ENCODE results near the gene ATIC. TPM values are rescaled to one million over a fixed set of nuclear protein-coding genes. Genes with fewer than 3 reads are reported as not detected.

The ATIC gene
- total RNA-seq, 1 experiment from 2014 or later, result 295 TPM

DNA sequence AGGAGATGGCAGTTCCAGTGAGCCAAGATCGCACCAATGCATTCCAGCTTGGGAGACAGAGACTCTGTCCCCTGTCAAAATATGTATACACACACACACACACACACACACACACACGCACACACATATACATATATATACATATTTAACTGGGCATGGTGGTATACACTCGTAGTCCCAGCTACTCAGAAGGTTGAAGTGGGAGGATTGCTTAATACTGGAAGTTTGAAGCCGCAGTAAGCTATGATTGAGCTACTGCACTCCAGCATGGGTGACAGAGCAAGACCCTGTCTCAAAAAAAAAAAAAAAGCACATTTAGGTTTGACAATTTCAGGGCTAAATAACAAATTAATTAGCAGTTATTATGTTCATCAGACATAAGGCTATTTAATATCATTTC lies 36.0 kb upstream of the ATIC start:
- no peak for TF ChIP-seq CTCF (conservative IDR thresholded peaks at IDR 0.05)
- H3K27me3 ChIP-seq (ENCODE audit: insufficient read depth, low read length), result no peaks in the 10 kb centered on the region
- peaks cover 10% of the 10 kb centered on the region in 2 experiments for H3K4me1 Mint-ChIP-seq
- H3K23me2 ChIP-seq (ENCODE audit: insufficient read length, low read depth, low read length, poor library complexity, severe bottlenecking), result no peaks in the 10 kb centered on the region
- H3K14ac ChIP-seq (ENCODE audit: insufficient read depth, low read length), result no peak overlapping the region
- no peak overlapping the region for H2BK15ac ChIP-seq (ENCODE audit: low read depth, low read length)
- H2BK20ac ChIP-seq (ENCODE audit: low read depth, low read length, poor library complexity, severe bottlenecking), result no peak overlapping the region
- H3K56ac ChIP-seq (ENCODE audit: insufficient read length, low read depth, low read length), result no peak overlapping the region
- no peak for DNase-seq
- no peak overlapping the region for H3K4me2 ChIP-seq (ENCODE audit: insufficient read depth, insufficient read length, low read length)
- H2BK120ac ChIP-seq (ENCODE audit: low read depth, low read length, poor library complexity, severe bottlenecking), result no peak overlapping the region
- no peaks in the 10 kb centered on the region for H3K27me3 Mint-ChIP-seq (ENCODE audit: low read depth)
- no peaks in the 10 kb centered on the region for H3K9me3 Mint-ChIP-seq
- H3K18ac ChIP-seq (ENCODE audit: insufficient read length, low read depth, low read length), result no peak overlapping the region
- no peak overlapping the region for H2AK5ac ChIP-seq (ENCODE audit: insufficient read length, low read length)
- no peaks in the 10 kb centered on the region for H3K9me3 ChIP-seq (ENCODE audit: control insufficient read depth, low read depth, low read length)
- H2AFZ ChIP-seq (ENCODE audit: low read length), result no peak overlapping the region
- H3K9ac ChIP-seq (ENCODE audit: extremely low read depth, insufficient read length, low read length), result no peak overlapping the region
- no peak overlapping the region for H3K23ac ChIP-seq (ENCODE audit: insufficient read length, low read depth, low read length)
- H3K27ac Mint-ChIP-seq, result no peak overlapping the region
- no peak overlapping the region for H3K27ac ChIP-seq (ENCODE audit: insufficient read length, low read depth, low read length)
- no peak overlapping the region for H3K4ac ChIP-seq (ENCODE audit: low read depth, low read length)
- no peaks in the 10 kb centered on the region for H3K4me1 ChIP-seq (ENCODE audit: insufficient read depth, low read length)
- no CpG with 5 or more reads among the region's 4 CpGs for WGBS (ENCODE audit: extremely low coverage, insufficient read length, low lambda C conversion rate)
- no peak overlapping the region for H4K5ac ChIP-seq (ENCODE audit: insufficient read length, low read depth, low read length)
- no peak overlapping the region for H3T11ph ChIP-seq (ENCODE audit: low read length)
- no peak overlapping the region for H2BK12ac ChIP-seq (ENCODE audit: insufficient read length, low read depth, low read length)
- H3K79me2 ChIP-seq (ENCODE audit: insufficient read depth, low read length), result no peaks in the 10 kb centered on the region
- H2BK5ac ChIP-seq (ENCODE audit: insufficient read length, low read length), result no peak overlapping the region
- no peaks in the 10 kb centered on the region for H3K79me1 ChIP-seq (ENCODE audit: insufficient read depth, low read depth, low read length, poor library complexity, severe bottlenecking)
- no peak overlapping the region for H4K8ac ChIP-seq (replicated peaks; ENCODE audit: insufficient read length, low read depth, low read length)
- H3K36me3 Mint-ChIP-seq (ENCODE audit: insufficient read depth in 1 of 3, low read depth in 3 of 3), result no peaks in the 10 kb centered on the region
- H4K91ac ChIP-seq (ENCODE audit: insufficient read length, low read depth, low read length), result no peak overlapping the region
- no peak overlapping the region for H3K4me3 Mint-ChIP-seq
- H4K20me1 ChIP-seq (ENCODE audit: control insufficient read depth, insufficient read depth, insufficient read length), result no peaks in the 10 kb centered on the region

All from H9 (cell line).